Tibial artery (tissue), 4 donors: Measurements from ENCODE around the gene UBE2H.

ENCODE experiments used
- DNase-seq, 2 donors: peaks; one replicate each; pipeline ENCODE4 v3.0.0-alpha.2; 2019
- H3K27ac ChIP-seq, 2 donors: fragments of 200-600 bp; sonication (generic) in 1 of 2; 1 replicate in 1 of 2; 2 replicates in 1 of 2; pipeline ENCODE4 v1.5.1; 2018 to 2019; ENCODE audit warnings: mild to moderate bottlenecking in 1 of 2
- H3K27me3 ChIP-seq, 2 donors: fragments of 200-600 bp; sonication (generic) in 1 of 2; one replicate each; pipeline versions ENCODE4 v1.5.1 to v1.6.0; 2016 to 2019
- H3K36me3 ChIP-seq, 3 donors: fragments of 200-600 bp; sonication (generic) in 2 of 3; one replicate each; pipeline ENCODE4 v1.5.1; 2016 to 2019; ENCODE audit warnings: mild to moderate bottlenecking in 2 of 3
- H3K4me1 ChIP-seq, 4 donors: fragments of 200-600 bp; sonication (generic) in 2 of 4; 1 replicate in 3 of 4; 2 replicates in 1 of 4; pipeline ENCODE4 v1.5.1; 2016 to 2019
- H3K4me3 ChIP-seq, 2 donors: fragments of 200-600 bp; sonication (generic) in 1 of 2; 1 replicate in 1 of 2; 2 replicates in 1 of 2; pipeline ENCODE4 v1.5.1; 2018 to 2019; ENCODE audit warnings: mild to moderate bottlenecking in 2 of 2
- H3K9me3 ChIP-seq, 3 donors: fragments of 200-600 bp; sonication (generic) in 1 of 3; one replicate each; pipeline ENCODE4 v1.5.1; 2016 to 2019
- intact Hi-C: fragments of 100-400 bp; cut with DNase I; formaldehyde crosslinking; loops from one replicate; pipeline ENCODE4 v1.15.0; 2023; ENCODE audit warnings: low total_unique reads
- TF ChIP-seq, protein P1 (sequence below), 2 experiments: fragments of 200-600 bp in 1 of 2; fragments of 450-650 bp in 1 of 2; IDR thresholded peaks; one replicate each; pipeline ENCODE4 v1.5.1; 2017 to 2019; ENCODE audit warnings: antibody characterized with exemption in 2 of 2, mild to moderate bottlenecking in 1 of 2, moderate library complexity in 1 of 2

Gene UBE2H

DNA sequence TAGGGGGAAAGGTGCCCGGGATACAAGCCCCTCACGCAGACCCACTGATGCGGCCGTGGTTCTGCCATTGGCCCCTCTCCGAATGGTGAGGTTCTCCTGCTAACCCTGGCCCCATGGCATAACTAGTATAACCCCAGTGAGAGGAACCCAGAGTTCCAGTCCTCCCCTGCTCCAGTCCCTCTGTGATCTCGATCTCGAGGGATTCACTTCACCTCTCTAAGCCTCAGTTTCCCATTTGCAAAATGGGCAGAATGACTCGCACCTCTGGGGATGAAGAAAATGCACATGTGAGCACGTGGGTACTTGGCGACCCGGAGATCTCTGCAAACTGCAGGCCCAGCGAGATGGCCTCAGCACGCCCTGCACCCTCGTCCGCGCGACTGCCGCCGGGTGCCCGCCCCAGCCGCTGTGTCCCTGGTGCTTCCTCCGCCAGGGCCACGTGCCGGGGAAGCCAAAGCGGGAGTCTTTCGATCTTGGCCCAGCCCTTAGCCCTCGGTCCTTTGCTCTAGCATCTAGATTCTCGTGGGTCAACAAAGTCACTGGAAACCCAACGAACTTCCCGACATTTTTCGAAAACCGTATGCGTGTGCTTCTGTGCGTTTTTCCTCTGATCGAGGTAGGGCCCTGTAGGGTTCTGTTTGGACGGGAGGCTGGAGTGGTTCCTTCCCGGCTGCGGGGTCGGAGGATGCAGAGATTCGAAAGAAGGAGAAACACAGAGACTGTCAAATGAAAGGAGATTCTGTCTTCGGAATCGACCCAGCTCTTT lies 169.8 kb downstream of the UBE2H start:
- no peak overlapping the region for H3K4me3 ChIP-seq
- H3K36me3 ChIP-seq: no peaks in the 10 kb centered on the region
- DNase-seq: no peak
- H3K9me3 ChIP-seq: no peaks in the 10 kb centered on the region
- intact Hi-C loops: no loop called here
- H3K27ac ChIP-seq: no peak overlapping the region
- TF ChIP-seq, protein P1, sequence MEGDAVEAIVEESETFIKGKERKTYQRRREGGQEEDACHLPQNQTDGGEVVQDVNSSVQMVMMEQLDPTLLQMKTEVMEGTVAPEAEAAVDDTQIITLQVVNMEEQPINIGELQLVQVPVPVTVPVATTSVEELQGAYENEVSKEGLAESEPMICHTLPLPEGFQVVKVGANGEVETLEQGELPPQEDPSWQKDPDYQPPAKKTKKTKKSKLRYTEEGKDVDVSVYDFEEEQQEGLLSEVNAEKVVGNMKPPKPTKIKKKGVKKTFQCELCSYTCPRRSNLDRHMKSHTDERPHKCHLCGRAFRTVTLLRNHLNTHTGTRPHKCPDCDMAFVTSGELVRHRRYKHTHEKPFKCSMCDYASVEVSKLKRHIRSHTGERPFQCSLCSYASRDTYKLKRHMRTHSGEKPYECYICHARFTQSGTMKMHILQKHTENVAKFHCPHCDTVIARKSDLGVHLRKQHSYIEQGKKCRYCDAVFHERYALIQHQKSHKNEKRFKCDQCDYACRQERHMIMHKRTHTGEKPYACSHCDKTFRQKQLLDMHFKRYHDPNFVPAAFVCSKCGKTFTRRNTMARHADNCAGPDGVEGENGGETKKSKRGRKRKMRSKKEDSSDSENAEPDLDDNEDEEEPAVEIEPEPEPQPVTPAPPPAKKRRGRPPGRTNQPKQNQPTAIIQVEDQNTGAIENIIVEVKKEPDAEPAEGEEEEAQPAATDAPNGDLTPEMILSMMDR (IDR thresholded peaks at IDR 0.05): no peak
- peaks cover 34 to 99% of the 10 kb centered on the region in 2 donors for H3K27me3 ChIP-seq
- peaks cover 5 to 75% (median 67%) of the 10 kb centered on the region in 4 donors for H3K4me1 ChIP-seq

DNA sequence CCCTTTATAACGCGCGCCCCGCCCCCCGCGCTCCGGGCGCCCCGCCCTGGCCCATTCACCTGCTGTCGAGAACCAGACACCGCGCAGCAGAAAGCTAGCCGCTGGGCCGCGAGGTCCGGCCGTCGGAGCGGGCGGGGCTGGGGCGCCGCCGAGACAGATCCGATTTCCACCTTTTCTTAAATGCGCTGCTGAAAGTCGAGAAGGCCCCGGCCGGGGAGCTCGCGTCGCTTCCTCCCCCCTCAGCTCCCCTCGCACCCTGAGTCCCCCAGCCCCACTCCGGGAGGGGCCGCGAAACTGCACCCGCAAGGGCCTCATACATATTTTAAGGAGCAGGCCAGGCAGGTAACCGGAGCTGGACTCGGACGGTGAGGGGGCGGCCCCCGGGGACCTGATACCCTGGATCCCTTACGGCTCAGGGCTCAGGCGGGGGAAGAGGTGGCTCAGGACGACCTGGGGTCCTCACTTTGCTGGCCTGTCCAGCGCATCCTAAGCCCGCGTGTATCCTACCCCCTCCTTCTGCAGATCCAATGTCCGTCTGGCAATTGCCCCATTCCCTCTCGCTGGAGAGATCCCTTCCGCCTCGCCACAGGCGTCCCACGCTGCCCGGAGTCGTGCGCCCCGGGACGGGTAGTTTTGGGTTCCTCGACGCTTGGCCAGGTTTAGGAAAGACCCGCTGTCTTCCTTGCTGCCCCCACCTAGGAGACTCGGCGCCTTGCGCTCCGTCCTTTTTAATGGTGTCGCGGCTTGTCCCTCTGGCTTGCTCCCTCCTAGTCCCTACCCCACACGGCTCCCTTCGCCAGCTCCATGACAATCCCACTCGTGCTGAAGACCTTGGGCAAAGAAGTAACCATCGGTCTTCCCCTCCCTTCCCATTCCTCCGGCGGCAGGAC lies 170.6 kb downstream of the UBE2H start:
- Histone ChIP-seq H3K4me3 (peak overlapping the region in 1 of 2 donors; percentile 6), H3K27ac (no peak overlapping the region), H3K36me3 (no peaks in the 10 kb centered on the region), H3K4me1 (peaks cover 5 to 75% (median 67%) of the 10 kb centered on the region in 4 donors), H3K9me3 (no peaks in the 10 kb centered on the region), H3K27me3 (peaks cover 34 to 99% of the 10 kb centered on the region in 2 donors)
- no peak for DNase-seq
- intact Hi-C loops: no loop called here
- TF ChIP-seq, protein P1 (IDR thresholded peaks at IDR 0.05): no peak

DNA sequence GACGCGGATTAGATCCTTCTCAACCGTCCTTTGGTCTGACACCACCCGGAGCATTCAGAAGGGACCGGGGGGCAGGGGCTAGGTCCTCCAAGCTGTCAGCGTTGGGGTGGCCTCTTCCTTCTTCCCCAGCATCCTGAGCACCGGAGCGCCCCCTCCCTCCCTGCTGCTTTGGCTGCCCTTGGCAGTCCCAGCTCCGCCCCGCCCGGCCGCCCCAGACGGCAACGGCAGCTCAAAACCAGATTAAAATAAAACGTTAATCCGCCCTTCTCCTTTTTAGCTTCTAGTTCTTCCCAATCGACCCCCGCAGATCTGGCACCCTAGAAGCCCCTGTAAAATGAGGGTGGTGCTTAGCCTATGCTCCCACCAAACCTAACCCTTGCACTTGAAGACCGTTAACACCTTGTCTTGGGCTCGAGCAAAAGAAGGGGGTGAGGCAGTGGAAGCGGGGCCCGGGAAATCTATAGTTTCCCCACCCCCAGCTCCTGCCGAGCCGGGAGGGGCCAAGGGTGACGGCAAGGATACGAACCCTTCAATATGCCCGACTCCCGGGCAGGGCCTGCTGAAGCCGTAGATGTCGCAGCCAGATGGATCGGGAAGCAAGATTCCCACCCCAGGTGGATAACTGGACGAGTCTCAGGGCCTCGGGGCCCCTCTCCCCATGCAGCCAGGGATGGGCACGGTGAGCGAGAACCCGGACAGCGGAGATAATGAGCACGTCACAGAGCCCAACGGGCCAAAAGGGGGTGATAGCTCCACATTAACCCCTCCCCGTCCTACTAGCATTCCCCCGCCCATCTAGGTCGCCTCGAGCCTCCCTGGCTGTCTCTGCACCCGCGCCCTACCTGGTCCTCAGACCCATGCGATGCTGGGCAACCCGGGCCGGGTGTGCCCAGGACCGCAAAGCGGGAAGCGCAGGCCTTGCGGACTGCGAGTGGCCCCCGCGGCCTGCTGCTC lies 171.5 kb downstream of the UBE2H start:
- intact Hi-C loops: no loop called here
- H3K27me3 ChIP-seq: peaks cover 34 to 98% of the 10 kb centered on the region in 2 donors
- no peak for DNase-seq
- no peaks in the 10 kb centered on the region for H3K9me3 ChIP-seq
- no peaks in the 10 kb centered on the region for H3K36me3 ChIP-seq
- TF ChIP-seq, protein P1 (IDR thresholded peaks at IDR 0.05): no peak
- H3K4me3 ChIP-seq: peak overlapping the region in 1 of 2 donors; percentile 54
- peaks cover 5 to 75% (median 67%) of the 10 kb centered on the region in 4 donors for H3K4me1 ChIP-seq
- H3K27ac ChIP-seq: no peak overlapping the region
